Progenitor cell of endocrine pancreas (in vitro differentiated cells): Measurements from ENCODE around the gene PRR11. TPM values are rescaled to one million over a fixed set of nuclear protein-coding genes. Genes with fewer than 3 reads are reported as not detected.
"Not testable (repeated sequence)": the region's sequence is repeated elsewhere in the genome, so short reads cannot be mapped to it uniquely, and the experiment has no call there.

Experiments
- DNase-seq: peaks from one replicate; pipeline ENCODE4 v3.0.0; 2021; ENCODE audit warnings: low spot score; ENCODE audit not compliant: unreplicated experiment
- H3K27ac Mint-ChIP-seq: 2 replicates; pipeline ENCODE4 v1.8.0; 2021; ENCODE audit warnings: mild to moderate bottlenecking, moderate library complexity, mixed read lengths
- H3K27me3 Mint-ChIP-seq: 2 replicates; pipeline ENCODE4 v1.8.0; 2021; ENCODE audit warnings: mixed read lengths
- H3K36me3 Mint-ChIP-seq: 2 replicates; pipeline ENCODE4 v1.8.0; 2022; ENCODE audit warnings: mixed read lengths; ENCODE audit not compliant: insufficient read depth
- H3K4me1 Mint-ChIP-seq: 2 replicates; pipeline ENCODE4 v1.8.0; 2021; ENCODE audit warnings: low read depth, mixed read lengths
- H3K4me3 Mint-ChIP-seq: 2 replicates; pipeline ENCODE4 v1.8.0; 2021; ENCODE audit warnings: low read depth, mild to moderate bottlenecking, moderate library complexity, mixed read lengths
- H3K9me3 Mint-ChIP-seq: 2 replicates; pipeline ENCODE4 v1.8.0; 2021; ENCODE audit warnings: low read depth, mixed read lengths
- total RNA-seq: library from RNA; stranded (reverse); gene quantifications from 2 replicates; pipeline ENCODE4 v1.2.1, GENCODE V29; 2021
- TF ChIP-seq, protein P1 (sequence below): fragments of 200-600 bp; sonication (generic); IDR thresholded peaks from one replicate; pipeline ENCODE4 v1.5.0; 2021; ENCODE audit warnings: antibody characterized with exemption, mild to moderate bottlenecking; ENCODE audit not compliant: unreplicated experiment

PRR11 gene
- total RNA-seq, 1 donor from 2014 or later: 24.9 TPM

DNA sequence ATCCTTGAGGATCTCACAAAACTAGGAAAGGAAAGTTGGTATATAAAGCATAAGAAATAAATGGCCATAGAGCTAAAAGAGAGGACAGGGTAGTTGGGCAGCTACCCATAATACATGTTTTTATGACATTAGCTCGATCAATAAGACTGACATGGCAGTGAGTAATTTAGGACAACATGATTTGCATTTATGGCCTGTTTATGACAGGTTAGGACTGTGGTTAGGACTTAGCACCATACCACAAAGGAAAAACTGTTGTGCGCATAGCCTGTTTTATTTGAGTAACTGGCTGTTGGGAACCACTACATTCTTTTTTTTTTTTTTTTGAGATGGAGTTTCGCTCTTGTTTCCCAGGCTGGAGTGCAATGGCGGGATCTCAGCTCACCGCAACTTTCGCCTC, 30.9 kb upstream of the PRR11 start:
- H3K4me3 Mint-ChIP-seq: no peak overlapping the region
- no peaks in the 10 kb centered on the region for H3K4me1 Mint-ChIP-seq
- TF ChIP-seq, protein P1, sequence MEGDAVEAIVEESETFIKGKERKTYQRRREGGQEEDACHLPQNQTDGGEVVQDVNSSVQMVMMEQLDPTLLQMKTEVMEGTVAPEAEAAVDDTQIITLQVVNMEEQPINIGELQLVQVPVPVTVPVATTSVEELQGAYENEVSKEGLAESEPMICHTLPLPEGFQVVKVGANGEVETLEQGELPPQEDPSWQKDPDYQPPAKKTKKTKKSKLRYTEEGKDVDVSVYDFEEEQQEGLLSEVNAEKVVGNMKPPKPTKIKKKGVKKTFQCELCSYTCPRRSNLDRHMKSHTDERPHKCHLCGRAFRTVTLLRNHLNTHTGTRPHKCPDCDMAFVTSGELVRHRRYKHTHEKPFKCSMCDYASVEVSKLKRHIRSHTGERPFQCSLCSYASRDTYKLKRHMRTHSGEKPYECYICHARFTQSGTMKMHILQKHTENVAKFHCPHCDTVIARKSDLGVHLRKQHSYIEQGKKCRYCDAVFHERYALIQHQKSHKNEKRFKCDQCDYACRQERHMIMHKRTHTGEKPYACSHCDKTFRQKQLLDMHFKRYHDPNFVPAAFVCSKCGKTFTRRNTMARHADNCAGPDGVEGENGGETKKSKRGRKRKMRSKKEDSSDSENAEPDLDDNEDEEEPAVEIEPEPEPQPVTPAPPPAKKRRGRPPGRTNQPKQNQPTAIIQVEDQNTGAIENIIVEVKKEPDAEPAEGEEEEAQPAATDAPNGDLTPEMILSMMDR: no peak
- no peaks in the 10 kb centered on the region for H3K9me3 Mint-ChIP-seq
- no peak for DNase-seq
- peaks cover 21% of the 10 kb centered on the region for H3K36me3 Mint-ChIP-seq
- H3K27me3 Mint-ChIP-seq: no peaks in the 10 kb centered on the region
- no peak overlapping the region for H3K27ac Mint-ChIP-seq

DNA sequence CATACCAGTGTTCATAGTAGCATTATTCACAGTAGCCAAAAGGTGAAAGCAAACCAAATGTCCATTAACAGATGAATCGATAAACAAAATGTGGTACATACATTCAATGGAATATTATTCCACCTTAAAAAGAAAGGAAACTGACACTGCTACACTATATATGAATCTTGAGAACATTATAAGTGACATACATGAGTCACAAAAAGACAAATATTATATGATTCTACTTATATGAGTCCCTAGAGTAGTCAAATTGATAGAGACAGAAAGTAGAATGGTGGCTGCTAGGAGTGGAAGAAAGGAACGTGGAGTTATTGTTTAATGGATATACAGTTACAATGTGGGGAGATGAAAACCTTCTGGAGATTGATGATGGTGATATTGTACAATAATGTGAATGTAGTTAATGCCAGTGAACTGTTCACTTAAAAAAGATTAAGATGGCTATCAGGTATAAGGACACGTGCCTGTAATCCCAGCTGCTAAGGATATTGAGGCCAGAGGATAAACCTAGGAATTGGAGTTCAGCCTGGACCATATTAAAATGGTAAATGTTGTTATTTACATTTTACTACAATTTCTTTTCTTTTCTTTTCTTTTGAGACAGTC, 28.6 kb upstream of the PRR11 start:
- DNase-seq: no peak
- Mint-ChIP-seq H3K27ac (no peak overlapping the region), H3K27me3 (no peaks in the 10 kb centered on the region), H3K4me3 (no peak overlapping the region), H3K4me1 (peaks cover 2% of the 10 kb centered on the region), H3K36me3 (peaks cover 18% of the 10 kb centered on the region), H3K9me3 (no peaks in the 10 kb centered on the region)
- TF ChIP-seq, protein P1: no peak

DNA sequence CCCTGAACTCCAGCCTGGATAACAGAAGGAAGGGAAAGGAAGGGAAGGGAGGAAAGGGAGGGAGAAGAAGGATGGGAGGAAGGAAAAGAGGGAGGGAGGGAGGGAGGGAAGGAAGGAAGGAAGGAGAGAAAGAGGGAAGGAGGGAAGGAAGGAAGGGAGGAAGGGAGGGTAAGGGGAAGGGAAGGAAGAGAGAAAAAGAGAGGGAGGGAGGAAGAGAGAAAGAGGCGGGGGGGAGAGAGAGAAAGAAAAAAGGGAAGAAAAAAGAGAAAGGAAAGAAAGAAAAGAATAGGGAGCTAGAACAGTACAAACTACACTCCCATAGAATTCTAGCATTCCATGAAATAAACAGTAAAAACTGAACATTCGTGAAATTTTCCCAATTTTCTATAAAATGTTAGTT, 25.7 kb upstream of the PRR11 start:
- TF ChIP-seq, protein P1: no peak
- no peaks in the 10 kb centered on the region for H3K27me3 Mint-ChIP-seq

GRCh38 chr17:59131131-59131530, 24.4 kb upstream of the PRR11 start:
- Mint-ChIP-seq H3K36me3 (peaks cover 12% of the 10 kb centered on the region), H3K27me3 (no peaks in the 10 kb centered on the region), H3K27ac (no peak overlapping the region), H3K9me3 (no peaks in the 10 kb centered on the region), H3K4me1 (peaks cover 2% of the 10 kb centered on the region), H3K4me3 (no peak overlapping the region)
- no peak for DNase-seq
- TF ChIP-seq, protein P1: no peak

More for the DNA sequence above, 25.7 kb upstream of the PRR11 start:
- H3K9me3 Mint-ChIP-seq: no peaks in the 10 kb centered on the region
- H3K4me1 Mint-ChIP-seq: peaks cover 2% of the 10 kb centered on the region
- peaks cover 12% of the 10 kb centered on the region for H3K36me3 Mint-ChIP-seq
- no peak for DNase-seq
- no peak overlapping the region for H3K4me3 Mint-ChIP-seq
- no peak overlapping the region for H3K27ac Mint-ChIP-seq

- not testable (repeated sequence) for H3K27me3 Mint-ChIP-seq, DNase-seq, H3K36me3 Mint-ChIP-seq, H3K4me1 Mint-ChIP-seq, H3K27ac Mint-ChIP-seq, H3K9me3 Mint-ChIP-seq, H3K4me3 Mint-ChIP-seq
These were observed 17.2 kb upstream of the PRR11 start for GRCh38 chr17:59138339-59138738.

- H3K9me3 Mint-ChIP-seq: no peaks in the 10 kb centered on the region
- peaks cover 7% of the 10 kb centered on the region for H3K36me3 Mint-ChIP-seq
- TF ChIP-seq, protein P1: no peak
- H3K27ac Mint-ChIP-seq: no peak overlapping the region
- no peak overlapping the region for H3K4me3 Mint-ChIP-seq
- peaks cover 9% of the 10 kb centered on the region for H3K4me1 Mint-ChIP-seq
- no peaks in the 10 kb centered on the region for H3K27me3 Mint-ChIP-seq
- DNase-seq: no peak
These were observed 15.6 kb upstream of the PRR11 start for GRCh38 chr17:59139939-59140338.
